ENCODE results near the gene KEL.

Gene KEL

DNA sequence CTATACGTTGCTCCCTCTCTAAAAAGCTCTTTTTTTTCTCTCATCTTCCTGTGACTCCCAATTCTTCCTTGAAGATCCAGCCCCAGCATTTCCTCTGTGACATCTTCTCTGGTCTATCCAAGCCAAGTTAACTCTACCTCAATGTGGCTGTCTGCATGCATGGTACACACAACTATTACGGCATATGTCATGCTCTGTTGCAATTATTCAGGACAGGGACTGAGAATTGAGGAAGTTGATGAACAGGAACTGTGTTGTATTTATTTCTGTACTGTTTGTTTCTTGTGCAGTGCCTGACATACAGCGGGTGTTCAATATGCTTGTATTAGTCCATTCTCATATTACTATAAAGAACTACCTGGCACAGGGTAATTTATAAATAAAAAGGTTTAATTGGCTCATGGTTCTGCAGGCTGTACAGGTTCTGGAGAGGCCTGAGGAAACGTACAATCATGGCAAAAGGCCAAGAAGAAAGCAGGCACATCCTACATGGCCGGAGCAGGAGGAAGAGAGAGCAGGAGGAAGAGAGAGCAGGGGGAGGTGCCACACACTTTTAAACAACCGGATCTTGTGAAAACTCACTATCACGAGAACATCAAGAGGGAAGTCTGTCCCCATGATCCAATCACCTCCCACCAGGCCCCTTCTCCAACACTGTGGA, 34.9 kb downstream of the KEL start:
- H3K27me3 ChIP-seq (replicated peaks; ENCODE audit: control insufficient read depth, insufficient read depth, low read length), result 0 out of 2 replicates have a peak, but pooled peaks cover 2% of the 10 kb centered on the region
- DNase-seq (ENCODE audit: extremely low read depth, insufficient read length), result no peak
- no peak overlapping the region for H3K4me3 ChIP-seq (replicated peaks; ENCODE audit: low read depth, low read length)
- H3K36me3 ChIP-seq (ENCODE audit: control insufficient read depth, insufficient read depth, low read length), result no peaks in the 10 kb centered on the region
- TF ChIP-seq, protein P1, sequence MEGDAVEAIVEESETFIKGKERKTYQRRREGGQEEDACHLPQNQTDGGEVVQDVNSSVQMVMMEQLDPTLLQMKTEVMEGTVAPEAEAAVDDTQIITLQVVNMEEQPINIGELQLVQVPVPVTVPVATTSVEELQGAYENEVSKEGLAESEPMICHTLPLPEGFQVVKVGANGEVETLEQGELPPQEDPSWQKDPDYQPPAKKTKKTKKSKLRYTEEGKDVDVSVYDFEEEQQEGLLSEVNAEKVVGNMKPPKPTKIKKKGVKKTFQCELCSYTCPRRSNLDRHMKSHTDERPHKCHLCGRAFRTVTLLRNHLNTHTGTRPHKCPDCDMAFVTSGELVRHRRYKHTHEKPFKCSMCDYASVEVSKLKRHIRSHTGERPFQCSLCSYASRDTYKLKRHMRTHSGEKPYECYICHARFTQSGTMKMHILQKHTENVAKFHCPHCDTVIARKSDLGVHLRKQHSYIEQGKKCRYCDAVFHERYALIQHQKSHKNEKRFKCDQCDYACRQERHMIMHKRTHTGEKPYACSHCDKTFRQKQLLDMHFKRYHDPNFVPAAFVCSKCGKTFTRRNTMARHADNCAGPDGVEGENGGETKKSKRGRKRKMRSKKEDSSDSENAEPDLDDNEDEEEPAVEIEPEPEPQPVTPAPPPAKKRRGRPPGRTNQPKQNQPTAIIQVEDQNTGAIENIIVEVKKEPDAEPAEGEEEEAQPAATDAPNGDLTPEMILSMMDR (IDR thresholded peaks at IDR 0.05; ENCODE audit: insufficient read depth, low read length, poor library complexity, severe bottlenecking), result no peak

DNA sequence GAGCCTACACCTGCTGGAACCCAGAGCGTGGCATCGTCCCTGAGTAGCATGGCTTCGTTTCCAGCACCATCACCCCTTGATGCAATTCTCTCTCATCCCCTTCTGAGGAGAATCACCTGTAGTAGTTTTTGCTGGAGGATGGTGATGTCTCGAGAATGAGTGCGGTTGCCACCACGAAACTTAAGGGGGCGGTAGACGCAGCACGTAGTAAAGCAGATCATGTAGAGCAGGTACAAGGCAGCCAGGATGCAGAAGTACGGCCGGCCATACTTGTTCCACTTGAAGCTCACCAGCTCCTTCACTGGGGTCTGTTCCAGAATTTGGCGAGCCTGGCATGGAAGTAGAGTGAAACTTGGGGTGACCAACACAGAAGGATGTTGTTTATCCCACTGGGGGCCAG, 36.8 kb downstream of the KEL start:
- Histone ChIP-seq H3K4me3 (replicated peaks; ENCODE audit: low read depth, low read length) (no peak overlapping the region), H3K27me3 (replicated peaks; ENCODE audit: control insufficient read depth, insufficient read depth, low read length) (0 out of 2 replicates have a peak, but pooled peaks cover 2% of the 10 kb centered on the region), H3K36me3 (ENCODE audit: control insufficient read depth, insufficient read depth, low read length) (no peaks in the 10 kb centered on the region)
- no peak for DNase-seq (ENCODE audit: extremely low read depth, insufficient read length)
- TF ChIP-seq, protein P1 (IDR thresholded peaks at IDR 0.05; ENCODE audit: insufficient read depth, low read length, poor library complexity, severe bottlenecking), result peak; percentile 26

DNA sequence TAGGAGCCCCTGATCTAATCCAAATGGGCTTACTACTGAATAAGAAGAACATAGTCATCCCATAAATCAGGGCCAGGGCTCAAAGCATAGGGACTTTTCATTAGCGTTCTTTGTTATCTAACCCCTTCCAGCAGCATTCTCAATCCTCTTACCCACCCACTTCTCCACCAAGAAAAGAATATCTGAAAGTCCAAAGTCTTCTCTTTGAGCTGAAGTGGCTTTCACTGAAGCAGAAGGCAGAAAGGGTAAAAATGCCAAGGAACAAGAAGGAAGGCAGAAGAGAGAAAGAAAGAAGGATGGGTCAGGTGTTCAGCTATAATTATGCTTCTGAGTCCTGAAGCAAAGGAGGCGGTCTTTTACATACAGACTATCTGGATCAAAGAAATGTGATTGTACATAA, 38.8 kb downstream of the KEL start:
- peaks cover 3% of the 10 kb centered on the region; the same call in 1 of the 2 replicates for H3K27me3 ChIP-seq (replicated peaks; ENCODE audit: control insufficient read depth, insufficient read depth, low read length)

GRCh38 chr7:142919656-142920055, 42.5 kb downstream of the KEL start:
- DNase-seq (ENCODE audit: extremely low read depth, insufficient read length), result no peak
- TF ChIP-seq, protein P1 (IDR thresholded peaks at IDR 0.05; ENCODE audit: insufficient read depth, low read length, poor library complexity, severe bottlenecking), result no peak
- Histone ChIP-seq H3K4me3 (replicated peaks; ENCODE audit: low read depth, low read length) (no peak overlapping the region), H3K27me3 (replicated peaks; ENCODE audit: control insufficient read depth, insufficient read depth, low read length) (peaks cover 1% of the 10 kb centered on the region; the same call in 1 of the 2 replicates), H3K36me3 (ENCODE audit: control insufficient read depth, insufficient read depth, low read length) (no peaks in the 10 kb centered on the region)

More for the DNA sequence above, 38.8 kb downstream of the KEL start:
- TF ChIP-seq, protein P1 (IDR thresholded peaks at IDR 0.05; ENCODE audit: insufficient read depth, low read length, poor library complexity, severe bottlenecking), result no peak
- DNase-seq (ENCODE audit: extremely low read depth, insufficient read length), result no peak
- Histone ChIP-seq H3K4me3 (replicated peaks; ENCODE audit: low read depth, low read length) (no peak overlapping the region), H3K36me3 (ENCODE audit: control insufficient read depth, insufficient read depth, low read length) (no peaks in the 10 kb centered on the region)

DNA sequence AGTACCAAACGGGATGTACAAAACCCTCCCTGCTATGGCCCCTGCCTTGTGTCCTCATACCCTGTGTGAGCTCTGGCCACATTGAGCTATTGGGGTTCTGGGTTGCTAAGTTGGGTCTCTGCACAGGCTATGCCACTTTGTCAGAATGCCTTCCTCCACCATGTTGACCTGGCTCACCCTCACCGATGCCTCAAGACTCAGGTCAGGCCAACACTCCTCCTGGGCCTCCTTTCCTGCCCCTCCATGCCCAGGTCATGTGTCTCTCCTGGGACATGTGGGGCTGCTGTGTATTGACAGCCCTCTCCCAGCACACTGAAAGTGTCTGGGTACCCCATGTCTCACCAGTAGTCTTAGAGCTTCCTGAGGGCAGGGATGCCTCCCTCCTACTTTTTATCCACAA, 43.3 kb downstream of the KEL start:
- H3K4me3 ChIP-seq (replicated peaks; ENCODE audit: low read depth, low read length), result no peak overlapping the region
- no peaks in the 10 kb centered on the region for H3K36me3 ChIP-seq (ENCODE audit: control insufficient read depth, insufficient read depth, low read length)
- DNase-seq (ENCODE audit: extremely low read depth, insufficient read length), result no peak
- TF ChIP-seq, protein P1 (IDR thresholded peaks at IDR 0.05; ENCODE audit: insufficient read depth, low read length, poor library complexity, severe bottlenecking), result no peak
- peaks cover 1% of the 10 kb centered on the region; the same call in 1 of the 2 replicates for H3K27me3 ChIP-seq (replicated peaks; ENCODE audit: control insufficient read depth, insufficient read depth, low read length)

Data from GM06990 (cell line).